RWPE1 (cell line): ENCODE measurements around the gene SCGB1D4.

Experiments used
- CTCF ChIA-PET: fragments of 350-600 bp; sonication (Branson Sonifier 250); formaldehyde crosslinking; extraction: SDS; loops from one replicate; lab custom pipeline; 2021; lab: Yijun Ruan, JAX
- POLR2A ChIA-PET: fragments of 400-600 bp; formaldehyde crosslinking; extraction: SDS; loops from one replicate; lab custom pipeline; 2020; ENCODE audit warnings: antibody characterized with exemption; ENCODE audit not compliant: low non-redundant PET; lab: Yijun Ruan, JAX
- DNase-seq: peaks from one replicate; pipeline ENCODE4 v3.0.0; 2012; ENCODE audit warnings: low spot score
- H3K27ac ChIP-seq: fragments of 450-650 bp; 2 replicates; pipeline ENCODE4 v1.5.1; 2017
- CTCF ChIP-seq: fragments of 450-650 bp; conservative IDR thresholded peaks from 2 replicates; pipeline ENCODE4 v1.5.1; 2017; ENCODE audit warnings: low read depth, mild to moderate bottlenecking

SCGB1D4 gene

GRCh38 chr11:62324731-62325556, 26.1 kb upstream of the SCGB1D4 start:
- no peak for DNase-seq
- H3K27ac ChIP-seq, result no peak overlapping the region
- CTCF ChIA-PET, result no interaction called here
- POLR2A ChIA-PET, result no interaction called here
- TF ChIP-seq CTCF, result no peak

- CTCF ChIA-PET, result interaction anchor here (0.6 to 1.5 kb wide), 2 partner anchors 18 to 563 kb away, joined by 3 to 4 read pairs; no protein-coding TSS in a partner anchor
- POLR2A ChIA-PET, result no interaction called here
- DNase-seq, result no peak
- TF ChIP-seq CTCF, result no peak
- no peak overlapping the region for H3K27ac ChIP-seq
Observed at GRCh38 chr11:62322524-62322923, 23.6 kb upstream of the SCGB1D4 start.

- H3K27ac ChIP-seq, result no peak overlapping the region
- DNase-seq, result no peak
- TF ChIP-seq CTCF, result no peak
- POLR2A ChIA-PET, result no interaction called here
- CTCF ChIA-PET, result no interaction called here
Observed at GRCh38 chr11:62315431-62315830, 16.6 kb upstream of the SCGB1D4 start.

GRCh38 chr11:62309991-62310390, 11.1 kb upstream of the SCGB1D4 start:
- no peak for DNase-seq
- POLR2A ChIA-PET, result no interaction called here
- TF ChIP-seq CTCF, result no peak

GRCh38 chr11:62307950-62308349, 9.1 kb upstream of the SCGB1D4 start:
- ChIA-PET CTCF (no interaction called here), POLR2A (no interaction called here)
- no peak for TF ChIP-seq CTCF
- H3K27ac ChIP-seq, result no peak overlapping the region
- no peak for DNase-seq

More at GRCh38 chr11:62309991-62310390, 11.1 kb upstream of the SCGB1D4 start:
- CTCF ChIA-PET, result interaction anchor here (0.6 kb wide), 1 partner anchor 537 kb away, joined by 5 read pairs; no protein-coding TSS in a partner anchor
- H3K27ac ChIP-seq, result no peak overlapping the region

- no peak for TF ChIP-seq CTCF
- ChIA-PET POLR2A (no interaction called here), CTCF (interaction anchor here (0.6 kb wide), 1 partner anchor 65 kb away, joined by 3 read pairs; no protein-coding TSS in a partner anchor)
- DNase-seq, result no peak
- no peak overlapping the region for H3K27ac ChIP-seq
Observed at GRCh38 chr11:62306227-62306626, 7.4 kb upstream of the SCGB1D4 start.
